HuH-7.5 (cell line): ENCODE results near the gene MAP1LC3A.

Experiments
- DNase-seq: peaks from one replicate; pipeline ENCODE4 v3.0.0; 2011; ENCODE audit warnings: low spot score

MAP1LC3A gene

GRCh38 chr20:34549291-34549928, 9.1 kb upstream of the MAP1LC3A start:
- no peak for DNase-seq

- DNase-seq: no peak
Observed at GRCh38 chr20:34549929-34550305, 8.6 kb upstream of the MAP1LC3A start.

- no peak for DNase-seq
Observed at GRCh38 chr20:34552569-34552968, 5.9 kb upstream of the MAP1LC3A start.

GRCh38 chr20:34553366-34553867, 5.1 kb upstream of the MAP1LC3A start:
- no peak for DNase-seq

- no peak for DNase-seq
Observed at GRCh38 chr20:34557936-34558319, 590 bp upstream of the MAP1LC3A start.

- no peak for DNase-seq
Observed at GRCh38 chr20:34559311-34560140, 1.0 kb downstream of the MAP1LC3A start.

GRCh38 chr20:34560141-34560523, 1.6 kb downstream of the MAP1LC3A start:
- no peak for DNase-seq

GRCh38 chr20:34560614-34561013, 2.1 kb downstream of the MAP1LC3A start:
- no peak for DNase-seq

GRCh38 chr20:34561661-34562060, 3.1 kb downstream of the MAP1LC3A start:
- no peak for DNase-seq

GRCh38 chr20:34562641-34563040, 4.1 kb downstream of the MAP1LC3A start:
- peak; percentile 62 for DNase-seq

GRCh38 chr20:34564833-34565232, 6.3 kb downstream of the MAP1LC3A start:
- no peak for DNase-seq

- DNase-seq: no peak
Observed at GRCh38 chr20:34566978-34567891, 8.7 kb downstream of the MAP1LC3A start.

- no peak for DNase-seq
Observed at GRCh38 chr20:34567892-34568865, 9.7 kb downstream of the MAP1LC3A start.

- no peak for DNase-seq
Observed at GRCh38 chr20:34569598-34569997, 11.1 kb downstream of the MAP1LC3A start.

- no peak for DNase-seq
Observed at GRCh38 chr20:34570859-34571306, 12.4 kb downstream of the MAP1LC3A start.

GRCh38 chr20:34571753-34572152, 13.2 kb downstream of the MAP1LC3A start:
- DNase-seq: no peak

- no peak for DNase-seq
Observed at GRCh38 chr20:34573541-34574300, 15.2 kb downstream of the MAP1LC3A start.

GRCh38 chr20:34574426-34574825, 15.9 kb downstream of the MAP1LC3A start:
- DNase-seq: no peak

GRCh38 chr20:34574861-34575260, 16.3 kb downstream of the MAP1LC3A start:
- no peak for DNase-seq

- DNase-seq: no peak
Observed at GRCh38 chr20:34575271-34575670, 16.8 kb downstream of the MAP1LC3A start.
